Measurements from ENCODE around the gene C1orf216.
"Not testable (repeated sequence)": the region's sequence is repeated elsewhere in the genome, so short reads cannot be mapped to it uniquely, and the experiment has no call there.

C1orf216 gene

GRCh38 chr1:35691080-35691479 is 27.6 kb downstream of the C1orf216 start:
- H3K4me3 ChIP-seq (ENCODE audit: control insufficient read depth in 1 of 7, extremely low read depth in 1 of 7, insufficient read depth in 4 of 7, low read depth in 2 of 7, low read length in 6 of 7) = no peak overlapping the region
- H3K27me3 ChIP-seq (replicated peaks in 2 of 5; ENCODE audit: control insufficient read depth in 4 of 5, insufficient read depth in 5 of 5, low read length in 4 of 5) = peaks cover 0 to 7% (median 6%) of the 10 kb centered on the region in 5 experiments
- no peak overlapping the region for H3K27ac ChIP-seq (ENCODE audit: insufficient read depth in 1 of 2, low read depth in 1 of 2, low read length in 2 of 2, poor library complexity in 1 of 2, severe bottlenecking in 2 of 2)
- no peak for DNase-seq
- no peaks in the 10 kb centered on the region for H3K9me3 ChIP-seq (ENCODE audit: control extremely low read depth in 1 of 5, control insufficient read depth in 4 of 5, insufficient read depth in 2 of 5, low read depth in 1 of 5, low read length in 4 of 5)
- 57% methylated on average over 5 of the region's 9 CpGs for WGBS (ENCODE audit: insufficient coverage)
- ChIA-PET CTCF (interaction anchor here (0.6 to 1.4 kb wide), 2 partner anchors 20 to 36 kb away, joined by 3 to 4 read pairs; no protein-coding TSS in a partner anchor), POLR2A (no interaction called here)
- no peaks in the 10 kb centered on the region for H3K4me1 ChIP-seq (ENCODE audit: control extremely low read depth in 1 of 4, control insufficient read depth in 4 of 4, insufficient read depth in 4 of 4, low read length in 3 of 4)
- H3K36me3 ChIP-seq (ENCODE audit: control insufficient read depth in 4 of 4, insufficient read depth in 4 of 4, low read length in 3 of 4) = no peaks in the 10 kb centered on the region

GRCh38 chr1:35690103-35690502 is 28.6 kb downstream of the C1orf216 start:
- H3K27me3 ChIP-seq (replicated peaks in 2 of 5; ENCODE audit: control insufficient read depth in 4 of 5, insufficient read depth in 5 of 5, low read length in 4 of 5); H3K9me3 ChIP-seq (ENCODE audit: control extremely low read depth in 1 of 5, control insufficient read depth in 4 of 5, insufficient read depth in 2 of 5, low read depth in 1 of 5, low read length in 4 of 5); H3K27ac ChIP-seq (ENCODE audit: insufficient read depth in 1 of 2, low read depth in 1 of 2, low read length in 2 of 2, poor library complexity in 1 of 2, severe bottlenecking in 2 of 2); H3K36me3 ChIP-seq (ENCODE audit: control insufficient read depth in 4 of 4, insufficient read depth in 4 of 4, low read length in 3 of 4); DNase-seq; POLR2A ChIA-PET; H3K4me3 ChIP-seq (ENCODE audit: control insufficient read depth in 1 of 7, extremely low read depth in 1 of 7, insufficient read depth in 4 of 7, low read depth in 2 of 7, low read length in 6 of 7); H3K4me1 ChIP-seq (ENCODE audit: control extremely low read depth in 1 of 4, control insufficient read depth in 4 of 4, insufficient read depth in 4 of 4, low read length in 3 of 4): not testable (repeated sequence)
- no CpG with 5 or more reads among the region's 4 CpGs for WGBS (ENCODE audit: insufficient coverage)
- CTCF ChIA-PET = interaction anchor here (1.1 to 1.4 kb wide), 3 partner anchors 12 to 37 kb away, joined by 3 to 4 read pairs (median 3); no protein-coding TSS in a partner anchor

- POLR2A ChIA-PET = no interaction called here
Observed at GRCh38 chr1:35688161-35688560, 30.5 kb downstream of the C1orf216 start.

GRCh38 chr1:35683012-35683411 is 35.7 kb downstream of the C1orf216 start:
- peaks cover 0 to 13% (median 4%) of the 10 kb centered on the region in 4 experiments for H3K4me1 ChIP-seq (ENCODE audit: control extremely low read depth in 1 of 4, control insufficient read depth in 4 of 4, insufficient read depth in 4 of 4, low read length in 3 of 4)
- no peak overlapping the region for H3K27ac ChIP-seq (ENCODE audit: insufficient read depth in 1 of 2, low read depth in 1 of 2, low read length in 2 of 2, poor library complexity in 1 of 2, severe bottlenecking in 2 of 2)
- WGBS (ENCODE audit: insufficient coverage) = 86% methylated on average over 3 of the region's 5 CpGs
- CTCF ChIA-PET = interaction anchor here (1.2 to 3.3 kb wide), 3 partner anchors 10 to 37 kb away, joined by 5 to 13 read pairs (median 8); no protein-coding TSS in a partner anchor
- no peaks in the 10 kb centered on the region for H3K36me3 ChIP-seq (ENCODE audit: control insufficient read depth in 4 of 4, insufficient read depth in 4 of 4, low read length in 3 of 4)
- POLR2A ChIA-PET = no interaction called here
- H3K4me3 ChIP-seq (ENCODE audit: control insufficient read depth in 1 of 7, extremely low read depth in 1 of 7, insufficient read depth in 4 of 7, low read depth in 2 of 7, low read length in 6 of 7) = no peak overlapping the region
- DNase-seq = no peak
- no peaks in the 10 kb centered on the region for H3K9me3 ChIP-seq (ENCODE audit: control extremely low read depth in 1 of 5, control insufficient read depth in 4 of 5, insufficient read depth in 2 of 5, low read depth in 1 of 5, low read length in 4 of 5)
- H3K27me3 ChIP-seq (replicated peaks in 2 of 5; ENCODE audit: control insufficient read depth in 4 of 5, insufficient read depth in 5 of 5, low read length in 4 of 5) = peaks cover 0 to 10% (median under 1%) of the 10 kb centered on the region in 5 experiments

More at GRCh38 chr1:35688161-35688560, 30.5 kb downstream of the C1orf216 start:
- no peaks in the 10 kb centered on the region for H3K9me3 ChIP-seq (ENCODE audit: control extremely low read depth in 1 of 5, control insufficient read depth in 4 of 5, insufficient read depth in 2 of 5, low read depth in 1 of 5, low read length in 4 of 5)
- H3K36me3 ChIP-seq (ENCODE audit: control insufficient read depth in 4 of 4, insufficient read depth in 4 of 4, low read length in 3 of 4) = no peaks in the 10 kb centered on the region
- peaks cover 0 to 13% (median 4%) of the 10 kb centered on the region in 4 experiments for H3K4me1 ChIP-seq (ENCODE audit: control extremely low read depth in 1 of 4, control insufficient read depth in 4 of 4, insufficient read depth in 4 of 4, low read length in 3 of 4)
- H3K27me3 ChIP-seq (replicated peaks in 2 of 5; ENCODE audit: control insufficient read depth in 4 of 5, insufficient read depth in 5 of 5, low read length in 4 of 5) = peaks cover 0 to 9% (median 2%) of the 10 kb centered on the region in 5 experiments
- no peak overlapping the region for H3K27ac ChIP-seq (ENCODE audit: insufficient read depth in 1 of 2, low read depth in 1 of 2, low read length in 2 of 2, poor library complexity in 1 of 2, severe bottlenecking in 2 of 2)
- DNase-seq = no peak
- CTCF ChIA-PET = interaction anchor here (1.0 to 1.4 kb wide), 2 partner anchors 27 to 43 kb away, joined by 3 read pairs; no protein-coding TSS in a partner anchor
- no peak overlapping the region for H3K4me3 ChIP-seq (ENCODE audit: control insufficient read depth in 1 of 7, extremely low read depth in 1 of 7, insufficient read depth in 4 of 7, low read depth in 2 of 7, low read length in 6 of 7)
- 97% methylated on average over 5 of the region's 5 CpGs for WGBS (ENCODE audit: insufficient coverage)

GRCh38 chr1:35680271-35680670 is 38.4 kb downstream of the C1orf216 start:
- peaks cover 0 to 7% (median 0%) of the 10 kb centered on the region in 5 experiments for H3K27me3 ChIP-seq (replicated peaks in 2 of 5; ENCODE audit: control insufficient read depth in 4 of 5, insufficient read depth in 5 of 5, low read length in 4 of 5)
- H3K27ac ChIP-seq (ENCODE audit: insufficient read depth in 1 of 2, low read depth in 1 of 2, low read length in 2 of 2, poor library complexity in 1 of 2, severe bottlenecking in 2 of 2) = no peak overlapping the region
- DNase-seq = no peak
- WGBS (ENCODE audit: insufficient coverage) = 95% methylated on average over 3 of the region's 3 CpGs
- H3K4me3 ChIP-seq (ENCODE audit: control insufficient read depth in 1 of 7, extremely low read depth in 1 of 7, insufficient read depth in 4 of 7, low read depth in 2 of 7, low read length in 6 of 7) = no peak overlapping the region
- H3K4me1 ChIP-seq (ENCODE audit: control extremely low read depth in 1 of 4, control insufficient read depth in 4 of 4, insufficient read depth in 4 of 4, low read length in 3 of 4) = peaks cover 0 to 13% (median 4%) of the 10 kb centered on the region in 4 experiments
- H3K9me3 ChIP-seq (ENCODE audit: control extremely low read depth in 1 of 5, control insufficient read depth in 4 of 5, insufficient read depth in 2 of 5, low read depth in 1 of 5, low read length in 4 of 5) = no peaks in the 10 kb centered on the region
- ChIA-PET CTCF (no interaction called here), POLR2A (no interaction called here)
- no peaks in the 10 kb centered on the region for H3K36me3 ChIP-seq (ENCODE audit: control insufficient read depth in 4 of 4, insufficient read depth in 4 of 4, low read length in 3 of 4)

GRCh38 chr1:35675773-35676172 is 42.9 kb downstream of the C1orf216 start:
- Histone ChIP-seq H3K36me3 (ENCODE audit: control insufficient read depth in 4 of 4, insufficient read depth in 4 of 4, low read length in 3 of 4) (no peaks in the 10 kb centered on the region), H3K27ac (ENCODE audit: insufficient read depth in 1 of 2, low read depth in 1 of 2, low read length in 2 of 2, poor library complexity in 1 of 2, severe bottlenecking in 2 of 2) (no peak overlapping the region), H3K27me3 (replicated peaks in 2 of 5; ENCODE audit: control insufficient read depth in 4 of 5, insufficient read depth in 5 of 5, low read length in 4 of 5) (peaks cover 0 to 4% (median 0%) of the 10 kb centered on the region in 5 experiments), H3K4me3 (ENCODE audit: control insufficient read depth in 1 of 7, extremely low read depth in 1 of 7, insufficient read depth in 4 of 7, low read depth in 2 of 7, low read length in 6 of 7) (no peak overlapping the region), H3K9me3 (ENCODE audit: control extremely low read depth in 1 of 5, control insufficient read depth in 4 of 5, insufficient read depth in 2 of 5, low read depth in 1 of 5, low read length in 4 of 5) (no peaks in the 10 kb centered on the region), H3K4me1 (ENCODE audit: control extremely low read depth in 1 of 4, control insufficient read depth in 4 of 4, insufficient read depth in 4 of 4, low read length in 3 of 4) (no peaks in the 10 kb centered on the region)
- ChIA-PET CTCF (interaction anchor here (1.2 kb wide), 1 partner anchor 24 kb away, joined by 3 read pairs; no protein-coding TSS in a partner anchor), POLR2A (no interaction called here)
- DNase-seq = no peak
- 88% methylated on average over 1 of the region's 1 CpG for WGBS (ENCODE audit: insufficient coverage)

GRCh38 chr1:35674111-35674510 is 44.6 kb downstream of the C1orf216 start:
- peaks cover 0 to 2% (median 0%) of the 10 kb centered on the region in 5 experiments for H3K27me3 ChIP-seq (replicated peaks in 2 of 5; ENCODE audit: control insufficient read depth in 4 of 5, insufficient read depth in 5 of 5, low read length in 4 of 5)
- no peaks in the 10 kb centered on the region for H3K9me3 ChIP-seq (ENCODE audit: control extremely low read depth in 1 of 5, control insufficient read depth in 4 of 5, insufficient read depth in 2 of 5, low read depth in 1 of 5, low read length in 4 of 5)
- no peaks in the 10 kb centered on the region for H3K4me1 ChIP-seq (ENCODE audit: control extremely low read depth in 1 of 4, control insufficient read depth in 4 of 4, insufficient read depth in 4 of 4, low read length in 3 of 4)
- peak in 2 of 3 donors; percentile 31 to 37 for DNase-seq
- no peak overlapping the region for H3K27ac ChIP-seq (ENCODE audit: insufficient read depth in 1 of 2, low read depth in 1 of 2, low read length in 2 of 2, poor library complexity in 1 of 2, severe bottlenecking in 2 of 2)
- ChIA-PET POLR2A (no interaction called here), CTCF (interaction anchor here (2.9 kb wide), 1 partner anchor 10 kb away, joined by 8 read pairs; no protein-coding TSS in a partner anchor)
- no peak overlapping the region for H3K4me3 ChIP-seq (ENCODE audit: control insufficient read depth in 1 of 7, extremely low read depth in 1 of 7, insufficient read depth in 4 of 7, low read depth in 2 of 7, low read length in 6 of 7)
- no peaks in the 10 kb centered on the region for H3K36me3 ChIP-seq (ENCODE audit: control insufficient read depth in 4 of 4, insufficient read depth in 4 of 4, low read length in 3 of 4)
- 70% methylated on average over 4 of the region's 5 CpGs for WGBS (ENCODE audit: insufficient coverage)
